HG02610 (cell line): ENCODE data around the gene CDC26.
"Not testable (repeated sequence)": the region's sequence is repeated elsewhere in the genome, so short reads cannot be mapped to it uniquely, and the experiment has no call there.

Source experiments
- ATAC-seq: cut with Tn5 transposase; IDR thresholded peaks from one replicate; pipeline ENCODE4 v1.9.1; 2021; ENCODE audit warnings: mild to moderate bottlenecking, moderate library complexity; ENCODE audit not compliant: unreplicated experiment

CDC26 gene

DNA sequence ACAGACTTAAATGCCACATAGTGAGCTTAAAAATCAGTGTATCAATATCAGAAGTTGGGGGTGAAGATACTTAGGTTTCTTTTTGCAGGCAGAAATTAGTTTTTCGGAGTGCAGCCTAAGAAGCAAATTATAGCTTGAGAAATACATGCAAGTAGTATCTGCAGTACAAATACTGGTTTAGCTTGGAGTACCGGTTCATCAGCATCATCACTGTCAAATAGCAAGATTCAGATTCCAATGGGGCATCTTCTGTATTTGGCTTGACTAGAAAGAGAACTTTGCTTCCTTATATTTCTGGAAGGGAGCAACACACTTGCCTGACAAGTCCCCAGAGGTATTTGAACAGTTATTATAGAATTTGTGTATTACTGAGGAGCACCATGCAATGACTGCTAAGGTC lies 34.2 kb downstream of the CDC26 start:
- ATAC-seq = no peak

DNA sequence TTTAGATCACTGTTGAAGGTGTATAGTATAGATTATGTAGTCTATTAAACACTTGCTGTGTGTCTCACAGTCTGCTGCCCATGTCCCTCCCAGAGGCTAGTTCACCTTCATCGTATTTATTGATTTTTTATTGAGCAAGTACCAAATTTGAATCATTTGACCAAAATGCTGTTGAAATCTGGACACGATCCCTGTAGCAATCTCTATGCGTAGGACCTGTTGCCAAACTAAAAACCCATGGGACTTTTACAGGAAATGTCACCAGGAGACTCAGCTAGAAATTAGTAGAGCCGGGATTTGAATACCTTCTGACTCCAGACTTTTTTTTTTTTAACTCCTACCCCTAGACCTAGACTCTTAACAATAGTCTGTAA lies 36.5 kb downstream of the CDC26 start:
- ATAC-seq = no peak

DNA sequence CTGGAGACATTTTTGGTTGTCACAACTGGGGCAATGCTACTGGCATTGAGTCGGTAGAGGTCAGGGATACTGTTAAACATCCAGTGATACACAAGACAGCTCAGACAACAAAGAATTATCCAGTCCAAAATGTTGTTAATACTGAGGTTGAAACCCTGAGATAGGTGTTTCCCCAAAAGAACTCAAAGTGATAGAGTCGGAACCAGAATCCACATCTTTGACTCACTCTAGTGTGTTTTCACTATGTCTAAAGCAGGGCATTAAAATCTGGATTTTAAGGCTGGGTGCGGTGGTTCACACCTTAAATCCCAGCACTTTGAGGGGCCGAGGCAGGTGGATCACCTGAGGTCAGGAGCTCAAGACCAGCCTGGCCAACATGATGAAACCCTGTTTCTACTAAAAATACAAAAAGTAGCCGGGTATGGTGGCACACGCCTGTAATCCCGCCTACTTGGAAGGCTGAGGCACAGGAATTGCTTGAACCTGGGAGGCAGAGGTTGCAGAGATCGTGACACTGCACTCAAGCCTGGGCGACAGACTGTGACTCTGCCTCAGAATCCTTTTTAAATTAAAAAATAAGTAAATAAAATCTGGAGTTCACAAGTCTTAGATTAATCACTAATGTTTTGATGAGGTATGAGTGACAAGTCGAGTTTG lies 37.0 kb downstream of the CDC26 start:
- ATAC-seq = no peak

- ATAC-seq = no peak
Observed at GRCh38 chr9:113237026-113237425, 38.3 kb downstream of the CDC26 start.

DNA sequence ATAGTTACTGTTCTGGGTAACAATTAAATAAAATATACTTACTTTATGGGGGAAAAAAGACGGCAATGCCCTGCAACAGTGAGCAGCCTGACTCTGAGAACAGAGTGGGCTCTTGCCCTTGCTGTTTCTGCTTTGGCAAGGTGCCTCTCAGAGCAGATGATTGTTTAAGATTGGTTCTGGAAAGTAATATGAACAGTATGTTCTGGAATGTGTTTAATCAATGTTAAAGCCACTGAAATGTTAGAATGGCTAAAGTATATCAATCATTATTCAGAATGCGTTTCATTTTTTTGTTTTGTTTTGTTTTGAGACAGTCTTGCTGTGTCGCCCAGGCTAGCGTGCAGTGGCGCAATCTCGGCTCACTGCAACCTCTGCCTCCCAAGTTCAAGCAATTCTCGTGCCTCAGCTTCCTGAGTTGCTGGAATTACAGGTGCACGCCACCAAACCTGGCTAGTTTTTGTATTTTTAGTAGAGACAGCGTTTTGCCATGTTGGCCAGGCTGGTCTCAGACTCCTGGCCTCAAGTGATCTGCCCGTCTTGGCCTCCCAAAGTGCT lies 39.6 kb downstream of the CDC26 start:
- not testable (repeated sequence) for ATAC-seq

DNA sequence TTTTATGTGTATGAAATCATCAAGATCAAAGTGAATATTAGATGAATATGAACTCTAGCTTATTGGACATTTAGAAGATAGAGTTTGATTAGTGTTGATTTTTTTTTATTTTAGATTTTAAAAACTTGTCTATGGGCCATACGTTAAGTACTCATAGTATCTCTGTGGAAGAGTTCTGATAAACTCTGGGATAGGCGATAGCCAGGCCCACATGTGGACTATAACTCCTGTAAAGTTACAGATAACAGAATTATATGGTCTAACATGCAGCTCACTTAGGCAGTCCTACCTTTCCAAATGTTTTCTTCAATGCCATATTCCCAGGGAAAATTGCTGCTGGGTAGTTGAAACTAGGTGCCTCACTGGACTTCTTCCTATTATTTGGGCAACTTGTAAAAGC lies 43.7 kb downstream of the CDC26 start:
- no peak for ATAC-seq

GRCh38 chr9:113228130-113228665 lies 47.2 kb downstream of the CDC26 start:
- no peak for ATAC-seq

- ATAC-seq = no peak
Observed at GRCh38 chr9:113227436-113227835, 47.9 kb downstream of the CDC26 start.

DNA sequence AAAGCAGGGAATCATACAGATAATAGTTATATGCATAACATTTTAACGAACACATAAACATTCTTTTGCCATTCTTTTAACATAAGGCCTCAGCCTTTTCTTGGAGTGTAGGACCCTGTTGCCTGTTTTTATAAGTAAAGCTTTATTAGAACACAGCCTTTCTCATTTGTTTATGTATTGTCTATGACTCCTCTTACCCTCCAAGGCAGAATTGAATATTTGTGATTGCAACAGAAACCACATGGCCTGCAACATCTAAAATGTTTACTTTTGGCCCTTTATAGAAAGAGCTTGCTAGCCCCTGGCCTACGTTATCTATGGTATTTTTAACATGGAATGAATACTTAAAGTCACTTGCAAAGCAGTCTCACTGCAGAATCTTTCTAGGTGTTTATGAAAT lies 51.4 kb downstream of the CDC26 start:
- no peak for ATAC-seq

DNA sequence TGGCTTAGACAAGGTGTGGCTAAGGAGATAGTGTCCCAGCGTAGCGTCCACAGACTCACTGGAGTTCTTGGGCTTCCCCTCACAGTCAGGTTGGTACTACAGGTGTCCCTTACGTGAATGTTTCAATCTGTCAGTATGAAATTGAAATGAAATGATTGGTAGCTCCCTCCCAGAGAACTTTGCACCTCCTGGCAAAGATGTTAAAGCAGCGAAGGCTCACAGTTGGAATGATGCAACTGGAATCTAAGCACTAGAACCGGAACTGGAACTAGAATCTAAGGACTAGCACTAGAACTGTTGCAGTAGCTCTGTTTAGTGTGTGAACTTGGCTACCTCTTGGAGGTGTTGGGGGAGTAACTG lies 52.9 kb downstream of the CDC26 start:
- no peak for ATAC-seq

- ATAC-seq = no peak
Observed at GRCh38 chr9:113221800-113222481, 53.4 kb downstream of the CDC26 start.

- peak; percentile 86 for ATAC-seq
Observed at GRCh38 chr9:113221003-113221799, 54.2 kb downstream of the CDC26 start, which contains the start of the genes FKBP15 and SLC31A1. TSS of gene FKBP15 (minus strand) at chr9:113221277. CDS start at chr9:113221243, 34 bp downstream. TSS of gene SLC31A1 (plus strand) at chr9:113221544. CDS start at chr9:113256149, 34,605 bp downstream.

DNA sequence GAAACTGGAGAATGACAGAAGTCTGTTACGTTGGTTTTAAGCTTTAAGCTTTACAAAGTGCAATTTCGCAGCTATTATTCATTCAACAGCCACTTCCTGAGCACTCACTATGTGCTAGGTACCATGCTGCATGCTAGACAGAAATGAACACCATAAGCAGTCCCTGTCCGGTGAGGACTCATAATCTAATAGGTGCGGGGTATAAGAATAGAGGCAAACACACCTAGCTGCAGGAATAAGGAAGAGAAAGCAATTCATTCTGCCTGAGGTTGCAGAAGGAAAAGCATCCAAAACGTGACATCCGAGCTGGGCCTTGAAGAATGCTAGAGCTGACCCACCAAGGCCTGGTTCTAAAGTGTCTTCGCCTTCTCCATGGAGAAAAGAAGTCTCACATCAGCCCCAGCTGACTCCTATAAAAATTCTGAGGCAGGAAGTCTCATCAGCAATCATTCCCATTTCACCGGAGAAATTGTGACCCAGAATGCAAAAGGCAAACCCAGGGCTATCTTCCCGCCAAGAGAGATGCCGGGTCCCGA lies 54.8 kb downstream of the CDC26 start:
- ATAC-seq = no peak

- peak; percentile 60 for ATAC-seq
Observed at GRCh38 chr9:113219969-113220368, 55.4 kb downstream of the CDC26 start.

- peak; percentile 47 for ATAC-seq
Observed at GRCh38 chr9:113219186-113219936, 56.0 kb downstream of the CDC26 start.
